Activated effector memory CD4-positive, alpha-beta T cell treated with anti-CD3 and anti-CD28 coated beads, Interleukin-2, amount 50 U/mL, for 16 hours (primary cell): ENCODE measurements around the gene FMNL2.

ENCODE experiments used
- DNase-seq: peaks from one replicate; pipeline ENCODE4 v3.0.0-alpha.2; 2020

Gene FMNL2

GRCh38 chr2:152452256-152452973 lies 117.4 kb downstream of the FMNL2 start:
- DNase-seq: no peak

GRCh38 chr2:152453129-152453911 lies 118.3 kb downstream of the FMNL2 start:
- DNase-seq: no peak

- no peak for DNase-seq
Measured at GRCh38 chr2:152454371-152454770, 119.4 kb downstream of the FMNL2 start.

GRCh38 chr2:152454960-152455359 lies 120.0 kb downstream of the FMNL2 start:
- DNase-seq: no peak

DNA sequence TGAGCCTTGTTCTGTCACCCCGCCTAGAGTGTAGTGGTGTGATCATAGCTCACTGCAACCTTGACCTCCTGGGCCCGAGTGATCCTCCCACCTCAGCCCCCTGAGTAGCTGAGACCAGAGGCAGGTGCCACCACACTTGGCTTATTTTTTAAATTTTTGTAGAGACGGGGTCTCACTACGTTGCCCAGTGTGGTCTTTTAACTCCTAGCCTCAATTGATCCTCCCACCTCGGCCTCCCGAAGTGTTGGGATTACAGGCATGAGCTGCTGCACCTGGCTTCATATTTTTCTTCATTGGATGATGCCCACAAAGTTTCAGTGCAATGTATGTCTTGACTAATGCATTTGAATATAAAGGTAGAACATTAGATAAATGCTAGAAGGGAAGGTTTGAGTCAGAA lies 120.8 kb downstream of the FMNL2 start:
- no peak for DNase-seq

DNA sequence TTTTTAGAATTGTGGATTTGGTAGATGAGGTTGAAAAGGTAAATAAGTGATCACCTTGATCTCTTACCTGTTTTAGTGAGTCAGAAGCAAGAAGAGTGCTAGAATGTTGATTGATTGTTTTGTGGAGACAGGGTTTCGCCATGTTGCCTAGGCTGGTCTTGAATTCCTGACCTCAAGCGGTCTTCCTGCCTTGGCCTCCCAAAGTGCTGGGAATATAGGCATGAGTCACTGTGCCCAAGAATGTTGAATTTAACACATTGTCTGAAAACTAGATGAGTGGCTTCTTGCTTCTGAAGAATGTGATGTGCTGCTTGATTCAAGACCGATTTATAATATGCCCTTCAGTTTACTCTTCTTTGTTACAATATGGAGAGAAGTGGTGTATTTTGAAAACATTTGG lies 121.3 kb downstream of the FMNL2 start:
- no peak for DNase-seq

DNA sequence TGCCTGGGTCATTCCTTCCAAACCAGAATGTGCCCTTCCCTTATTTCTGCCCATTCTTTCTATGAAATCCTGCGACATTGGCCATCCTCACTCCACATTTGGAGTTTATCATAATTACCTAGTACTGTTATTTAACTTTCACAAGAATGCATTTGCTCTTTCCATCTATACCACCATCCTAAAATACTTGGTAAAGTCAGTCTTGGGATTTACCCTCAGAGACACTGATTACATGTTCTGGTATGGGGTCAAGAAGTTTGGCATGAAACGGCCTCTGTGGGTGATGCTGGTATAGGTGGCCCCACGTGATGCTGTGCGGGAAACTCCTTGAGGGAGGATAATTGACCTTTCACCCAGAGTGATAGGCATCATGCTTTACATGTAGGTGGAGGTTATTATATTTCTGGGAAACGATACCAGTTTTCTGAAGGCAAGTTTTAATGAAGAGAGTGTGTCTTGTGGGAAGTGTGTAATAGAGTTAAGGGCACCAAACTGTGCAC lies 123.5 kb downstream of the FMNL2 start:
- no peak for DNase-seq

DNA sequence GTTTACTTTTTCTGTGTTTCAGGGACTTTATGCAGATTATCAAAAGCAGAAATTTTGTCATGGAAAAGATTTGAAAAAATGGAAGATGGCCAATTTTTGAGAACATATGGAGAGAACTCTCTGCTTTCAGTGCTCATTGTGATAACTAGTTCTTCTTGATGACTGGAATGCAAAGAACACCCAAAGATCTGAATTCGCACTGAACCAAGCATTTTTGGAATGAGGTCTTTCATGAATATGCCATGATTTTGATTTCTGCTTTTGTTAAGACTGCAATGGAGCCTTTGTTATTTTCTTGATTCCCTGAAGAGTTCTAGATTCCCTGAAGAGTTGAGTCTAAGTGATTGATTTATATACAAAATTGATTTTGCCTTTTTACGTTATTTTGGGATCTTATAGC lies 124.1 kb downstream of the FMNL2 start:
- no peak for DNase-seq

DNA sequence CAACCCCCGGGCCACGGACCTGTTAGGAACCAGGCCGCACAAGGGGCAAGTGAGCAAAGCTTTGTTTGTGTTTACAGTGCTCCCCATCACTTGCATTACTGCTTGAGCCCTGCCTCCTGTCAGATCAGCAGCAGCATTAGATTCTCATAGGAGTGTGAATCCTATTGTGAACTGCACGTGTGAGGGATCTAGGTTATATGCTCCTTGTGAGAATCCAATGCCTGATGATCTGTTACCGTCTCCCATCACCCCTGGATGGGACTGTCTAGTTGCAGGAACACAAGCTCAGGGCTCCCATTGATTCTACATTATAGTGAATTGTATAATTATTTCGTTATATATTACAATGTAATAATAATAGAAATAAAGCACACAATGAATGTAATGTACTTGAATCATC lies 125.6 kb downstream of the FMNL2 start:
- DNase-seq: no peak

- DNase-seq: no peak
Measured at GRCh38 chr2:152462120-152462519, 127.1 kb downstream of the FMNL2 start.

DNA sequence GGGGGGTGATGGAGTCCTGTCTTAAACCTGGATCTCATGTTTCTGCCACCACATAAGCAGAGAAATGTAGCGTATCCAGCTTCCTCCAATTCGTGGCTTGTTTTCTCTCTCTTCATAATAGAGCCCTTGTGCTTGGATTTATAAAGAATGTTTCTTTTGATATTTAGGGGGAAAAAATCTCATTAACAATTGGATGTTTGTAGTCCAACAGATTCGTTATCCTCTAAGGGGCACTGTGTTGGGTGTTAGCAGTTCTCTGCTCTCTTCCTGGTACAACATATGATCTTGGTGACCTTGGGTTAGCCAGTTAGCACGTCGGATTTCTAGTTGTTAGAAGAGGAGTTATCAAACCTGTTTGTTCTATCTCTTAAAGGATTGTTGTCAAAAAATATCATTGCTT lies 127.8 kb downstream of the FMNL2 start:
- DNase-seq: no peak

DNA sequence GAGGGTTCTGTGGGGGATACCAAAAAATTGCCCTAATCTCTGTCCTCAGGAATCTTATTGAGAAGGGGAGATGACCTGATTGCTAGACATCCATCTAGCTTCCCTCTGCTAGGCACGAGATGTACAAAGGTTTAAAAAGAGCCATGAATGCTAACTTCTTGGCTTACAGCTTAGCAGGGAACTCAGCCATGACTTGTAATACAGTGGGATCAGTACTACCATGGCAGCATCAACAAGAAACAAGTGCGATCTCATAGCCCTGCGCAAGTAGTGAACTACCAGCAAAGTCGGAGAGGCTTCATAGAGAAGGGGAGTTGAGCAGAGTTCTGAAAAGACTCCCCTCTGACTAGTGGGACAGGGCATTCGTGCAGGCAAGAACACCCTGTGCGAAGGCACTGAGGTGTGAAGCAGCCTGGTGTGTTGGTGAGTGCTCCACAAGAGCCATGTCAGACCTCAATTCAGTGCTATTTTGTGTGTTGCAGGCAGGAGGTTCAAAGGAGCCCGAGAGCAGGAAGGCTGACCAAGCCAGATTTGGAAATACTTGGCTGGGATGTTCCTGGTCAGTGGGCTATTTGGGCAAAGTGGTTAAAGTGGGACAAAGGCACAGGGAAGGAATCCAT lies 130.0 kb downstream of the FMNL2 start:
- DNase-seq: no peak

GRCh38 chr2:152465541-152465940 lies 130.6 kb downstream of the FMNL2 start:
- DNase-seq: no peak

- no peak for DNase-seq
Measured at GRCh38 chr2:152466041-152466440, 131.1 kb downstream of the FMNL2 start.

- no peak for DNase-seq
Measured at GRCh38 chr2:152466980-152467676, 132.2 kb downstream of the FMNL2 start.

GRCh38 chr2:152467677-152468410 lies 132.9 kb downstream of the FMNL2 start:
- no peak for DNase-seq

DNA sequence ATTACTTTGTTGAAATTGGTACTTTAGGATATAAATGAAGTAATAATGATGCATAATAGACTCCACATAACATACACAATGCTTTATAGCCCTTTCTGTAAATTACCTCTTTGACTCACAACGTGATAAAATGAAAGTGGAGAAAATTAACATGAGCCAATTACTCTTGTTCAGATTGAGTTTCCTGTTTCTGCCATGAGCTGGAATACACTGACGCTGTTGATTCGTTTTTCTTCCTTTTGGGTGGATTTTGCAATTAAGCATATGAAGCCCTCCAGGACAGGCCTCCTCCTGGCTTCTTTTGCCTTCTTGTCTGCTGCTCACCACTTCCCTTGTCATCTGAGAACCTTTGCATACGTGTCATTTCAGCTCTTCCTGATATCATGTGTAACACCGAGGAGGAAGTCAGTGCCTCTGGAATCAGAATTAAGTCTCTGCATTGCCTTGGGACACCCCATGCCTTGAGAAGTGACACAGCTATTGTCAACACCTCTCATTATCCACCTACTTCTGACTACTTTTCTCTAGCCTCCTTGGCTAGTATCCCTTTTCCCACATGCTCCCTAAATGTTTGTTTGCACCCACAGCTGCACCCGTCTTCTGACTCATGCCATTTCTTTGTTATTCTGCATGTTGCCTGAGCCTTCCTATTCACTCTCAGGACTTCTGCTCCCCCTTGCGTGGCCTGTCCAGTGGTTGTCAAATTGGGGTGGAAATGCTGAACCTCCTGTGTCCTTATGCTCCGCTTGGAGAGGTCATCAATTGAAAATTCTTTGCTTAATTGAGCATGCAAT lies 134.1 kb downstream of the FMNL2 start:
- no peak for DNase-seq

GRCh38 chr2:152470861-152471854 lies 136.2 kb downstream of the FMNL2 start:
- DNase-seq: no peak

DNA sequence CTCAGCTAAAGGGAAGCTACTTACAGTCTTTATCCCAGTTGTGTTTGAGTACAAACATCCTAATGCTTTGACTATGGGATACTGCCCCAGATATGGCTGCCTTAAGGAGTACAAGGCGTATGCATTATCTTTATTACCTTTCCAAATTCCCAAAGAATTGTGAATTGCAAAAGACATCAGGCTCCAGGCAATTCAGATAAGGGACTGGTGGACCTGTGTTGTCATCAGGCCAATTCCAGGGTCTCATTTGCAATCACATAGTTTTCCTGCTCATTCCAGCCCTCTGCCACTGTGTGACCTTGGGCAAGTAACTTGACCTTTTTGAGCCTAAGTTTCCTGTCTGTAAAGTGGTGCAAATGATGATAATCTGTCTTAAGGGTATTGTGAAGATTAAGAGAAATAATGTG lies 137.5 kb downstream of the FMNL2 start:
- DNase-seq: no peak

GRCh38 chr2:152473151-152473857 lies 138.3 kb downstream of the FMNL2 start:
- DNase-seq: no peak
